OCI-LY7 (cell line): ENCODE results near the gene TCEAL6.

Source experiments
- EZH2phosphoT487 ChIP-seq: fragments of 200-600 bp; sonication (generic); IDR thresholded peaks from 2 replicates; pipeline ENCODE4 v1.6.1; 2018; ENCODE audit warnings: low read depth, borderline replicate concordance, mild to moderate bottlenecking, mixed run types, antibody characterized with exemption, low read length, moderate library complexity, mixed read lengths
- TF ChIP-seq, protein P1 (sequence below): fragments of 200-600 bp; sonication (generic); conservative IDR thresholded peaks from 2 replicates; pipeline ENCODE4 v1.5.1; 2014; ENCODE audit warnings: mild to moderate bottlenecking, antibody characterized with exemption, low read length, moderate library complexity, mixed read lengths

DNA sequence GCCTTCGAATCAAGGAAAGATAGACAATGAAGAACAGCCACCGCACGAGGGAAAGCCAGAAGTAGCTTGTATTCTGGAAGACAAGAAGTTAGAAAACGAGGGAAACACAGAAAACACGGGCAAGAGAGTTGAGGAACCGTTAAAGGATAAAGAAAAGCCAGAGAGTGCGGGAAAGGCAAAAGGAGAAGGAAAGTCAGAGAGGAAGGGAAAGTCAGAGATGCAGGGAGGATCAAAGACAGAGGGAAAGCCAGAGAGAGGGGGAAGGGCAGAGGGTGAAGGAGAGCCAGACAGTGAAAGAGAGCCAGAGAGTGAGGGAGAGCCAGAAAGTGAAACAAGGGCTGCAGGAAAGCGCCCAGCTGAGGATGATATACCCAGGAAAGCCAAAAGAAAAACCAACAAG is 15.4 kb downstream of the TCEAL6 start:
- TF ChIP-seq, protein P1, sequence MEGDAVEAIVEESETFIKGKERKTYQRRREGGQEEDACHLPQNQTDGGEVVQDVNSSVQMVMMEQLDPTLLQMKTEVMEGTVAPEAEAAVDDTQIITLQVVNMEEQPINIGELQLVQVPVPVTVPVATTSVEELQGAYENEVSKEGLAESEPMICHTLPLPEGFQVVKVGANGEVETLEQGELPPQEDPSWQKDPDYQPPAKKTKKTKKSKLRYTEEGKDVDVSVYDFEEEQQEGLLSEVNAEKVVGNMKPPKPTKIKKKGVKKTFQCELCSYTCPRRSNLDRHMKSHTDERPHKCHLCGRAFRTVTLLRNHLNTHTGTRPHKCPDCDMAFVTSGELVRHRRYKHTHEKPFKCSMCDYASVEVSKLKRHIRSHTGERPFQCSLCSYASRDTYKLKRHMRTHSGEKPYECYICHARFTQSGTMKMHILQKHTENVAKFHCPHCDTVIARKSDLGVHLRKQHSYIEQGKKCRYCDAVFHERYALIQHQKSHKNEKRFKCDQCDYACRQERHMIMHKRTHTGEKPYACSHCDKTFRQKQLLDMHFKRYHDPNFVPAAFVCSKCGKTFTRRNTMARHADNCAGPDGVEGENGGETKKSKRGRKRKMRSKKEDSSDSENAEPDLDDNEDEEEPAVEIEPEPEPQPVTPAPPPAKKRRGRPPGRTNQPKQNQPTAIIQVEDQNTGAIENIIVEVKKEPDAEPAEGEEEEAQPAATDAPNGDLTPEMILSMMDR = no peak
- no peak for TF ChIP-seq EZH2phosphoT487
